KMS-11 (cell line): Measurements from ENCODE around the gene SLC25A28.

Experiments used
- H2AFZ ChIP-seq: fragments of 200-600 bp; sonication (generic); 2 replicates; pipeline ENCODE4 v1.6.1; 2016; ENCODE audit warnings: antibody characterized with exemption, mixed run types, low read depth
- H3K27ac ChIP-seq: fragments of 200-600 bp; sonication (generic); 2 replicates; pipeline ENCODE4 v1.6.1; 2016; ENCODE audit warnings: mild to moderate bottlenecking, mixed run types
- H3K27me3 ChIP-seq: fragments of 200-600 bp; sonication (generic); 2 replicates; pipeline ENCODE4 v1.6.1; 2017; ENCODE audit warnings: mild to moderate bottlenecking, low read depth, mixed run types, moderate library complexity; ENCODE audit not compliant: insufficient read depth
- H3K36me3 ChIP-seq: fragments of 200-600 bp; sonication (generic); 2 replicates; pipeline ENCODE4 v1.6.1; 2017; ENCODE audit warnings: mild to moderate bottlenecking, mixed run types; ENCODE audit not compliant: insufficient read depth
- H3K4me1 ChIP-seq: fragments of 200-600 bp; sonication (generic); 2 replicates; pipeline ENCODE4 v1.6.1; 2016; ENCODE audit warnings: mild to moderate bottlenecking, low read depth, mixed run types; ENCODE audit not compliant: poor library complexity, severe bottlenecking
- H3K4me2 ChIP-seq: fragments of 200-600 bp; sonication (generic); 2 replicates; pipeline ENCODE4 v1.7.0; 2016; ENCODE audit warnings: mild to moderate bottlenecking, mixed run types
- H3K4me3 ChIP-seq: fragments of 200-600 bp; sonication (generic); IDR thresholded peaks from 2 replicates; pipeline ENCODE4 v1.6.1; 2017; ENCODE audit warnings: low read depth, low read length, mixed read lengths; ENCODE audit not compliant: insufficient read depth
- H3K79me2 ChIP-seq: fragments of 200-600 bp; sonication (generic); 2 replicates; pipeline ENCODE4 v1.6.1; 2016; ENCODE audit warnings: low read depth, mixed run types; ENCODE audit not compliant: insufficient read depth
- H3K9ac ChIP-seq: fragments of 200-600 bp; sonication (generic); 2 replicates; pipeline ENCODE4 v1.6.1; 2016; ENCODE audit warnings: mild to moderate bottlenecking, mixed run types
- H4K20me1 ChIP-seq: fragments of 200-600 bp; sonication (generic); 2 replicates; pipeline ENCODE4 v1.6.1; 2016; ENCODE audit warnings: mild to moderate bottlenecking, mixed run types; ENCODE audit not compliant: insufficient read depth
- TF ChIP-seq, protein P1 (sequence below): fragments of 200-600 bp; sonication (generic); conservative IDR thresholded peaks from 2 replicates; pipeline ENCODE4 v1.6.1; 2017; ENCODE audit warnings: low read depth, mild to moderate bottlenecking, antibody characterized with exemption, low read length, moderate library complexity, mixed read lengths

Gene SLC25A28

DNA sequence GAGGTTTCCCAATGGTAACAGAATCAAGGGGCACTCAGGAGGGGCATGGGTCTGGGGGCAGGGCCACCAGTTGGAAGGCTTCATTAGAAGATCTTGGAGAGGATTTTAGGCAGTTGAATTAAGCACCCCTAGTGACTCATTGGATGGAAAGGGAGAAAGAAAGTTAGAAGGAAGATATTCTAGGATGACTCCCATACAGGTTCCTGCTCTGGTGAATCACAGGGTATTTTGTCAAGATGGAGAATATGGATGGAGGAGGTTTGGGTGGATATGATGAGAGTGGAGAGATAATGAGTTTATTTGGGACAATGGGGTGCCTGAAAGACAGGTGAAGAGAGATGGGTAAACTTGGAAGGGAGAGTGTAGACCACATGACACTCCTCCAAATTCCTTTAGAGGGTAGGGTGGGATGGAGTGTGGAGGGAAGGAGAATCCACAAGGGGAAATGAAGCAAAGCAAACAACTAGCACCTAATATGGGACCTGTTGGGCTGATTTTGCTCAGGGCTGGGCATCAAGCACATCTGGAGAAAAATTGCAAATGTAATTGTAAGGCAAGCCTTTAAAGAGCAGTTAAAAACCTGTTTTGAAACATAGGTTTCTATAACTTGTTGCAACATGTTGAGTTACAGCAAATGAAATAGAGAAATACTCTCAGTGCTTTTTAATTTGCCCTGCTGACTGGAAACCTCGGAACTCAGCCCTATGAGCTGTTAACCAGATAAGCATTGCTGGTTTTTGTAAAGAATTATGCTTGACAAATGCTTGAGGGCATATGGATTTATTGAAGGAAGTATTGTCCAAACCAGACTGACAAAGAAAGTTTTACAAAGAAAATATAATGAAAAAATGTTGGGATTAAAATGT is 36.2 kb upstream of the SLC25A28 start:
- no peak overlapping the region for H2AFZ ChIP-seq
- H3K4me2 ChIP-seq = no peak overlapping the region
- H3K36me3 ChIP-seq = no peaks in the 10 kb centered on the region
- H3K4me3 ChIP-seq = no peak overlapping the region
- H3K27ac ChIP-seq = no peak overlapping the region
- H3K79me2 ChIP-seq = no peaks in the 10 kb centered on the region
- H3K4me1 ChIP-seq = peaks cover 6% of the 10 kb centered on the region
- H4K20me1 ChIP-seq = no peaks in the 10 kb centered on the region
- no peaks in the 10 kb centered on the region; the same call in 1 of the 2 replicates for H3K27me3 ChIP-seq
- no peak overlapping the region for H3K9ac ChIP-seq
- TF ChIP-seq, protein P1, sequence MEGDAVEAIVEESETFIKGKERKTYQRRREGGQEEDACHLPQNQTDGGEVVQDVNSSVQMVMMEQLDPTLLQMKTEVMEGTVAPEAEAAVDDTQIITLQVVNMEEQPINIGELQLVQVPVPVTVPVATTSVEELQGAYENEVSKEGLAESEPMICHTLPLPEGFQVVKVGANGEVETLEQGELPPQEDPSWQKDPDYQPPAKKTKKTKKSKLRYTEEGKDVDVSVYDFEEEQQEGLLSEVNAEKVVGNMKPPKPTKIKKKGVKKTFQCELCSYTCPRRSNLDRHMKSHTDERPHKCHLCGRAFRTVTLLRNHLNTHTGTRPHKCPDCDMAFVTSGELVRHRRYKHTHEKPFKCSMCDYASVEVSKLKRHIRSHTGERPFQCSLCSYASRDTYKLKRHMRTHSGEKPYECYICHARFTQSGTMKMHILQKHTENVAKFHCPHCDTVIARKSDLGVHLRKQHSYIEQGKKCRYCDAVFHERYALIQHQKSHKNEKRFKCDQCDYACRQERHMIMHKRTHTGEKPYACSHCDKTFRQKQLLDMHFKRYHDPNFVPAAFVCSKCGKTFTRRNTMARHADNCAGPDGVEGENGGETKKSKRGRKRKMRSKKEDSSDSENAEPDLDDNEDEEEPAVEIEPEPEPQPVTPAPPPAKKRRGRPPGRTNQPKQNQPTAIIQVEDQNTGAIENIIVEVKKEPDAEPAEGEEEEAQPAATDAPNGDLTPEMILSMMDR = no peak

DNA sequence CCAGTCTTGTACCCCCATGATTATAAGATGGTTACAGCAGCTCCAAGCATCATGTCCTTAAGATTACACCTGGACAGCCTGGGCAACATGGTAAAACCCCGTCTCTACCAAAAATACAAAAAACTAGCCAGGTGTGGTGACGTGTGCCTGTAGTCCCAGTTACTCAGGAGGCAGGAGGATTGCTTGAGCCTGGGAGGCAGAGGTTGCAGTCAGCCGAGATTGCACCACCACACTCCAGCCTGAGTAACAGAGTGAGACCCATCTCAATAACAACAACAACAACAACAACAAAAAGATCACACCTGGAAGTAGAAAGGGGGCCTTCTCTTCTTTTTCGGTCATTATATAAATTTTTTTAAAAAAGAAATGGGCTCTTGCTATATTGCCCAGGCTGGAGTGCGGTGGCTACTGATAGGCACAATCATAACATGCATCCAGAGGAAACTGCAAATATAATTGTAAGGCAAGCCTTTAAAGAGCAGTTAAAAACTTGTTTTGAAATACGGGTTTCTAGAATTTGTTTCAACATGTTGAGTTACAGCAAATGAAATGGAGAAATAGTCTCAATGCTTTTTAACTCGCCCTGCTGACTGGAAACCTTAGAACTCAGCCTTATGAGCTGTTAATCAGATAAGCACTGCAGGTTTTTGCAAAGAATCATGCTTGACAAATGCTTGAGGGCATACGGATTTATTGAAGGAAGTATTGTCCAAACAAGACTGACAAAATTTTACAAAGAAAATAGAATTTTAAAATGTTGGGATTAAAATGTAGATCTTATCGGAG is 34.3 kb upstream of the SLC25A28 start:
- Histone ChIP-seq H4K20me1 (no peaks in the 10 kb centered on the region), H2AFZ (no peak overlapping the region), H3K9ac (no peak overlapping the region), H3K36me3 (no peaks in the 10 kb centered on the region), H3K4me2 (no peak overlapping the region), H3K4me1 (no peaks in the 10 kb centered on the region), H3K27ac (no peak overlapping the region), H3K79me2 (no peaks in the 10 kb centered on the region), H3K4me3 (no peak overlapping the region), H3K27me3 (no peaks in the 10 kb centered on the region; the same call in 1 of the 2 replicates)
- TF ChIP-seq, protein P1 = no peak

DNA sequence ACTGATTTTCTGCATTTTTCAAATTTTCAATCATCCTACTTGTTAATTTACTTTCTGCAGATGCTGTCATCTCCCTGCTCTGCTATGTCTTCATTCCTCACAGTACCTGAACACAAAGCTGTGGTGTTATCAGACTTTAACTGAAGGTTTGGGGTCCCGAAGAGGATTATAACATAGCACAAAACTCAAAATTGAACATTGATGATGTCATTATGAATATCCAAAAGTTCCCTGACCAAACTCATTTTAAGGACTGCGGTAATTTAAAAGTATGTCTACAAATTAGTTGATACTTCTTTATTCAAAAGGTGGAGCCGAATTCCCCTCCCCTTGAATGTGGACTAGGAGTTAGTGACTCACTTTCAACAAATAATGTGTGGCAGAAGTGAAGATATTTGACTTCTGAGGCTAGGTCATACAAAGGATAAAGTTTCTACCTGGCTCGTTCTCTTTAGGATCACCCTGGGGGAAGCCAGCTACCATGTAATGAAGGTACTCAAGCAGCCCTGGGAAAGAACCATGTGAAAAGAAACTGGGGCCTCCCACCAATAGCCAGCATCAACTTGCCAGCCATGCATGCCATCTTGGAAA is 32.7 kb upstream of the SLC25A28 start:
- Histone ChIP-seq H4K20me1 (no peaks in the 10 kb centered on the region), H3K36me3 (no peaks in the 10 kb centered on the region), H3K4me1 (no peaks in the 10 kb centered on the region), H3K27ac (no peak overlapping the region), H3K79me2 (no peaks in the 10 kb centered on the region), H3K9ac (no peak overlapping the region), H3K4me3 (no peak overlapping the region), H3K27me3 (no peaks in the 10 kb centered on the region; the same call in 1 of the 2 replicates), H3K4me2 (no peak overlapping the region), H2AFZ (no peak overlapping the region)
- TF ChIP-seq, protein P1 = no peak

DNA sequence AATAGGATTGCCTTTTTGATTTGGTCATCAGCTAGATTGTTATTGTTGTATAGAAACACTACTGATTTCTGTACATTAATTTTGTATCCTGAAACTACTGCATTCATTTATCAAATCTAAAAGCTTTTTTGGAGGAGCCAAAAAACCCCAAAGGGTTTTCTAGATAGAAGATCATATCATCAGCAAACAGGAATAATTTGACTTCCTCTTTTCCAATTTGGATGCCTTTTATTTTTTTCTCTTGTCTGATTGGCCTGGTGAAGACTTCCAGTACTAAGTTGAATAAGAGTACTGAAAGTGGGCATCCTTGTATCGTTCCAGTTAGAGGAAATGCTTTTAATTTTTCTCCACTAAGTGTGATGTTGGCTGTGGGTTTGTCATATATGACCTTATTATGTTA is 28.5 kb upstream of the SLC25A28 start:
- H3K27ac ChIP-seq = no peak overlapping the region
- H3K9ac ChIP-seq = no peak overlapping the region
- H4K20me1 ChIP-seq = no peaks in the 10 kb centered on the region
- H3K4me1 ChIP-seq = no peaks in the 10 kb centered on the region
- H3K27me3 ChIP-seq = no peaks in the 10 kb centered on the region
- no peak overlapping the region for H3K4me2 ChIP-seq
- H3K79me2 ChIP-seq = no peaks in the 10 kb centered on the region
- no peak overlapping the region for H2AFZ ChIP-seq
- H3K36me3 ChIP-seq = no peaks in the 10 kb centered on the region
- no peak overlapping the region for H3K4me3 ChIP-seq
- TF ChIP-seq, protein P1 = no peak
